HG02973 (cell line): ENCODE measurements around the gene TMEM18.
"Not testable (repeated sequence)": the region's sequence is repeated elsewhere in the genome, so short reads cannot be mapped to it uniquely, and the experiment has no call there.

Source experiments
- ATAC-seq: cut with Tn5 transposase; IDR thresholded peaks from one replicate; pipeline ENCODE4 v1.9.1; 2021; ENCODE audit warnings: moderate library complexity; ENCODE audit not compliant: unreplicated experiment

The TMEM18 gene

DNA sequence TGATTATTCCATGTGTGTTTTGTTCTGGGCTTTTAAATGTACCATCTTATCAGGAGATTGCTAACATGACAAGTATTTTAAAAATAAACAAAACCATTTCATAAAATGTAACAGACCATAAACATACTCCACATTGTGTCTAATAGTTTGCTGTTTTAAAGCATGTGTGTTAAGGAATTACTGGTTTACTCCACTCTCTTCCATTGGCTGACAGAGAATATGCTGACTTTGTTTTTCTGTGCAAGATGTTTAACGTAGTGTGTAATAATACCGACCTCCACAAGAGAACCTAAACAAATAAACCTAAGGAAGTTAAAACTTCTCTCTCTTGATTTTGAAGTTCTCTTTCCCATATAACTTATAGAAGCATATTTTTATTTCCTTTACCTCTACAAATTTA, 17.0 kb upstream of the TMEM18 start:
- no peak for ATAC-seq

DNA sequence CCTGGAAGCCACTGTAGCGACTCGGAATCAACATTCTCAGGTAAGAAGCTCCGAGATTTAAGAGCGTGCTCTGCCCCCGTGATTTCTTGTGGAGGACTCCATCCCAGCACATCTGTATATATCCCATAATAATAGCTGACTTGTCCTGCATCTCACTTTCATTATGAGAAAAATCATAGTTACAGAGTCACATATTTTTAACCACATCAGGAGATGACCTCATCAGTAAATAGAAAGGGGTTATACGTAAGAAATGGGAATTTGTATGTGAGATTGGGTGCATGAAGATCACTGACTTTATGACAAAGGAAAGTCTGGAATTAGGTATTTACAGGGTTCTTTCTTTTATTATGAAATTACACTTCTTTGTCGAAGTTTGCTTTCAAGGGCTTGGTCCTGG, 16.4 kb upstream of the TMEM18 start:
- ATAC-seq: no peak

DNA sequence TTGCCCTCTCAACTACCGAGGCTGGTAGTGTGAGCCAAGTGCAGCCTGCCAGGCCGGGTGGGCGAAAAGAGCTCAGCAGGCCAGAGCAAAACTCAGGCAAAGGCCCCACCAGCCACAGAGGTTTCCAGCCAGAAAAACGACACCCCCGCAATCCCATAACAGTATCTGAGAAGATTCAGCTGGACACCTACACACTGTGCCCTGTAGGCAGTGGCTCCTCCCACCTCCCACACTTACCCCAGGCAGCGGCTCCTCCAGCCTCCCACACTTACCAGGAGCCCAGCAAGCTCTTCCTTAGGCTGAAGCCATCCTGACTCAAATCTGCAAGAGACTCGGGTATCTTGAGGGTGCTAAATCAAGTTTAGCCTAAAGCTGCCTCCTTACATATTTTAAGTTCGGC, 15.6 kb upstream of the TMEM18 start:
- ATAC-seq: no peak

- no peak for ATAC-seq
Observed at GRCh38 chr2:691821-692761, 14.9 kb upstream of the TMEM18 start.

- ATAC-seq: no peak
Observed at GRCh38 chr2:690799-691198, 13.6 kb upstream of the TMEM18 start.

GRCh38 chr2:689877-690510, 12.8 kb upstream of the TMEM18 start:
- ATAC-seq: no peak

DNA sequence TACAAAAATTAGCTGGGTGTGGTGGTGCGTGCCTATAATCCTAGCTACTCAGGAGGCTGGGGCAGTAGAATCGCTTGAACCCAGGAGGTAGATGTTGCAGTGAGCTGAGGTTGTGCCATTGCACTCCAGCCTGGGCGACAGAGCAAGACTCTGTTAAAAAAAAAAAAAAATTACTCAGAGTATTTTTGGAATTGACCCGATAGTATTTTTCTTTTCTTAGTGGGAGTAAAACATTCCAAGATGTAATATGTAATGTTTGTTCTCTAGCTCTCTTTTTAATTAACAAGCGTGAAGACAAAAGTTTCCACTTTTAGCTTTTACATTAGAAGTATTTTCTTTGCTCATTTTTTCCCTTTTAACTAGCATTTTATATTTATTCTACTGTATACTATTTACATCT, 12.0 kb upstream of the TMEM18 start:
- no peak for ATAC-seq

- ATAC-seq: no peak
Observed at GRCh38 chr2:688504-689076, 11.4 kb upstream of the TMEM18 start.

DNA sequence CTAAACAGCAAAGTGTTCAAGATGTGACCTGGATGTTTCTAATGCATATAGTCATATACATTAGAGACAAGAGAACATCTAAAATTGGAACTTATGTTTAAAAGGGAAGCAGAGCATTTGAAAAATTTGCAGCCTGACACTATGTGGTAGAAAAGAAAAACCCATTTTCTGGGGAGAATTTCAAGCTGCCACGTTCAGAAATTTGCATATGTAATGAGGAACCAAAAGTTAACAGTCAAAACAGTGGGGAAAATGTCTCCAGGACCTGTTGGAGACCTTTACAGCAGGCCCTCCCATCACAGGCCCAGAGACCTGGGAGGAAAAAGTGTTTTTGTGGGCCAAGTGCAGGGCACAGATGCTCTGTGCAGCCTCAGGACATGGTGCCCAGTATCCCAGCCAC, 8.2 kb upstream of the TMEM18 start:
- ATAC-seq: no peak

- not testable (repeated sequence) for ATAC-seq
Observed at GRCh38 chr2:684913-685312, 7.7 kb upstream of the TMEM18 start.

GRCh38 chr2:682226-682625, 5.0 kb upstream of the TMEM18 start:
- no peak for ATAC-seq

DNA sequence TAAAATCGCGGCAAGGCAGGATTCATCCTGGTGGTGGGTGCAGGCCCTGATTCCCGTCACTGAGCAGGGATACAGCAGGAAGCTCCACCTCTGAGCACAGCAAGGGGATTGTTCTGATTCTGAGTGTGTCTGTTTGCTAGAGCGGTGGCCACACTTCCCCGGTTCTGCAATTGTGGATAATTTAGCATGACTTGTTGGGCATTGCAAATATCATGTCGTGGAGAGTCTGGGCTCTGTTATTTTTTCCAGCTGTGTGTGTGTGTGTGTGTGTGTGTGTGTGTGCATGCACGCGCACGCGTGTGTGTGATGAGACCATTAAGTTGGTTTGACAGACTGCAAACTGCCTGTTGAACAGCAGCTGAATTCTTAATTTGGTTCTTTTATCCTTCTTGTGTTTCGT, 4.1 kb upstream of the TMEM18 start:
- ATAC-seq: no peak

DNA sequence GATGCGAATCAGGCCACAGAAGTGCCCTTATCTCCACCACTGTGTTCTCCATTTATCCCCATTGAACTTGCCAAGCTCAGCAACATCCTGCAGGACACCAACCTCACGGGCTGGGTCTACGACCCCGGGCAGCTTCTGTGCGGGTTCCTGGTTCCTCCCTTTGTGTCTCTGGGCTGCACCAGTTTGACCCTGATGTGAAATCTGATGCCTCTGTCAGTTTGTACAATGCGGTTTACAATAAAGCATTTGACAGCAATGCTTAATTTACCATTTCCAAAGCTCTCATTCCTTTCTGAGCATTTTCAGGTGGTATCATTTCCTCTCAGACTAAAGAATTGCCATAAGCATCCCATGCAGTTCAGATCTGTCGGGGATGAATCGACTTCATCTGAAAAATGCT, 3.3 kb upstream of the TMEM18 start:
- ATAC-seq: no peak

- no peak for ATAC-seq
Observed at GRCh38 chr2:678964-679363, 1.8 kb upstream of the TMEM18 start.

DNA sequence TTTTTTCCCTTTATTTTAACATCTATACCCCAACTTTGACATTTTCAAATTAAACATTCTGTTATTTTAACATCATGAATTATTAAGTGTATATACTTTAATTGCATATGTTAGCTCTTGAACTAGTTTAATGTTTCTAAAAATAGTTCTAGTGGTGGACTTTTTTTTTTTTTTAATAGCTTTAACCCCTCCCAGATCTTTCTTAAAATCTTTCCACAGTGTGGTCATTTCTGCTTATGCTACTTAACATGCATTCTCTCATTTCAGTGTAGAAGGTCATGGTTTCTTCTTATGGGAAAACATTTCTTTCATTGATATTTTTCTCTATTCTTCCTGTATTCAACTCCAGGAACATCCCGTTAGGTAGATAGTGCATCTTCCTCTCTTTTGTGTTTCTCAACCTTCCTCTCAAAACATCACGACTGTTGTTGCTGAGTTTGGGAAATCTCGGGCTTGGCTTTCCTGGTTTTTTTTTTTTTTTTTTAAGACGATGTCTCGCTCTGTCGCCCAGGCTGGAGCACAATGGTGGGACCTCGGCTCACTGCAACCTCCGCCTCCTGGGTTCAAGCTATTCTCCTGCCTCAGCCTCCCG, 849 bp upstream of the TMEM18 start:
- ATAC-seq: no peak

GRCh38 chr2:676647-677055, 555 bp downstream of the TMEM18 start:
- ATAC-seq: peak; percentile 82

DNA sequence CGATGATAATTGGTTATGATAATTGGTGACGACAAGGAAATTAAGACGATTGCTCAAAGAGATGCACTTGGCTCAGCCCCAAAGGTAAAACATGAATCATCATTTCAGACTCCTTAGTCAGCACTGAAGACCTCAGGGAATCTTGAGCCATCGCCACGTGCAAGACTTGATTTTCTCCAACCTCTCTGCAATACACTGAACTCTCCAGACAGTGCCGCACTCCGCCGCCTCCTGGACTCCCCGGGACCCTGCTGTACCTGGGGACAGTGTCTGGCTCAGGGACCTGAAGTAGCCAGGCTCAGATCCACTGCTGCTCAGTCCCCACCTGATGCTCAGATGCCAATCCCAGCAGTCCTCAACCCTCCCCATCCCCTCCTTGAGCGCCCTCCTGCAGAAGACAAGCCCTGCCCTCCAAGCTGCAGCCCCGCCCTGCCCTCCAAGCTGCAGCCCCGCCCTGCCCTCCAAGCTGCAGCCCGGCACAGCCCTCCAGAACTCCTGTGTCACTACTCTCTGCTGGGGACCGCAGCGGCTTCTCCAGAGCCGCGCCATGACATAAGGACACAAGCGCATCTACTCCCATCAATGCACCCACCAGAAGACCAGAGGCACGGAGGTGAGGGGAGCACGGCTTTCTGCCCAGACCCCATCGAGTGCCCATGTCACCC, 1.1 kb downstream of the TMEM18 start:
- ATAC-seq: peak; percentile 26

- no peak for ATAC-seq
Observed at GRCh38 chr2:675460-675859, 1.7 kb downstream of the TMEM18 start.

DNA sequence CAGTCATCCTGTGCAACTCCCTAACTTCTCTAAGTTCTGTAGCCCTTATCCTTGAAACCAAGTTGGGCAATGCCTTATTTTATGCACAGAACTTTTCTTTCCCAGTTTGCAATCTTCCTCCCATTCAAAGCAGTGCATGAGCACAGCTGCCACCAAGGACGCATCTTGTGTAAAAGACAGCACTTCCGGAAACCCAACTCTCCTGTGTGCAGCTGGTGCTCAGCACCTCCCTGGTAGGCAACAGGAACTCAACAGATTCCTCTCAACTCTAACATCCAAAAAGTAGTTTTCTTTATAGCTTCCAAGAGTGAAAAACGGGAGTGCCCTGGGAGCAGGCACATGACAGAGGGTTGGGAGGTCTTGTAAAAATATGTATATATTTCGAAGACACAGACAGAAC, 2.2 kb downstream of the TMEM18 start:
- ATAC-seq: no peak

- no peak for ATAC-seq
Observed at GRCh38 chr2:674321-674985, 2.8 kb downstream of the TMEM18 start.
